Ovary (tissue), 9 donors: ENCODE data around the gene SPHK1. TPM values are rescaled to one million over a fixed set of nuclear protein-coding genes. Genes with fewer than 3 reads are reported as not detected.

Source experiments
- DNase-seq, 5 donors: peaks; one replicate each; pipeline ENCODE4 v3.0.0-alpha.2; 2019 to 2020
- H3K27ac ChIP-seq, 2 donors: fragments of 200-600 bp; one replicate each; pipeline versions ENCODE4 v1.5.1 to v1.8.0; 2019 to 2022
- H3K27me3 ChIP-seq: fragments of 200-600 bp; one replicate; pipeline ENCODE4 v1.8.0; 2022
- H3K36me3 ChIP-seq: fragments of 200-600 bp; sonication (generic); one replicate; pipeline ENCODE4 v1.5.1; 2019
- H3K4me1 ChIP-seq: one replicate; pipeline ENCODE4 v1.8.1; 2013; ENCODE audit warnings: mild to moderate bottlenecking, moderate library complexity; ENCODE audit not compliant: insufficient read depth
- H3K4me3 ChIP-seq: fragments of 200-600 bp; sonication (generic); one replicate; pipeline ENCODE4 v1.5.1; 2017
- H3K9me3 ChIP-seq, 2 donors: fragments of 200-600 bp in 1 of 2; sonication (generic) in 1 of 2; one replicate each; pipeline versions ENCODE4 v1.5.1 to v1.8.1; 2013 to 2019; ENCODE audit warnings: mild to moderate bottlenecking in 1 of 2, moderate library complexity in 1 of 2
- CTCF ChIP-seq, 3 donors: fragments of 450-650 bp in 2 of 3; fragments of 200-600 bp in 1 of 3; IDR thresholded peaks; one replicate each; pipeline versions ENCODE4 v1.5.1 to v1.8.0; 2016 to 2022; ENCODE audit warnings: antibody characterized with exemption in 3 of 3, mild to moderate bottlenecking in 1 of 3
- EP300 ChIP-seq: sonication (generic); formaldehyde crosslinking; IDR thresholded peaks from one replicate; pipeline ENCODE4 v1.6.1; 2017; ENCODE audit warnings: antibody characterized with exemption
- POLR2A ChIP-seq: fragments of 450-650 bp; IDR thresholded peaks from one replicate; pipeline ENCODE4 v1.6.1; 2017; ENCODE audit warnings: antibody characterized with exemption, mild to moderate bottlenecking, moderate library complexity
- WGBS, 3 donors: extraction: QIAGEN DNeasy Blood & Tissue Kit in 1 of 3; methylation state at CpG; one replicate each; pipeline versions ENCODE4 v1.1.5 to v1.1.7; 2013 to 2017; 5-methylcytosine and 5-hydroxymethylcytosine counted together
- intact Hi-C, 4 donors: fragments of 100-400 bp; cut with DNase I; formaldehyde crosslinking; loops; one replicate each; pipeline versions ENCODE4 v1.11.0 to v1.15.1; 2022 to 2023
- polyA plus RNA-seq, 2 donors: library from polyadenylated mRNA; stranded (reverse); fragments of 200-250 nt in 1 of 2; fragments of 350-450 nt in 1 of 2; fragmentation: Illumina TruSeq in 1 of 2; extraction: RNeasy Lipid Tissue Mini Kit (QIAGEN cat#74804) in 1 of 2; gene quantifications; one replicate each; pipeline ENCODE4 v1.2.3, GENCODE V29; 2013 to 2014
- total RNA-seq, 7 donors: library from RNA; depleted of rRNA in 2 of 7; stranded (reverse); fragments of >200 nt in 2 of 7; fragmentation: NEBNext Ultra II Directional in 3 of 7; extraction: Animal tissue kit (Norgen Biotek cat#: 25700) in 3 of 7; gene quantifications; one replicate each; pipeline versions ENCODE4 v1.1.0 to v1.2.4, GENCODE V29; 2016 to 2023
- donor health status: DM: no; HTN: no; CAD: no; lungs with moderate emphysema.
- donor health status: DM: no; HTN: no; CAD: no.
- donor health status: Bipolar disorder and iron deficiency.
- donor health status: DM: yes; HTN: yes; CAD: no.
- donor health status: DM: no; HTN: no; CAD: no.
- donor health status: DM: yes; HTN: yes; CAD: no.

Gene SPHK1
- total and polyA plus RNA-seq, 9 donors = 0.80 to 9.2 (median 3.7) TPM

- TF ChIP-seq CTCF (IDR thresholded peaks at IDR 0.05) = peak in 1 of 3 donors; percentile 45
- no peak for TF ChIP-seq POLR2A
- Histone ChIP-seq H3K36me3 (no peaks in the 10 kb centered on the region), H3K9me3 (no peaks in the 10 kb centered on the region), H3K4me3 (no peak overlapping the region), H3K27ac (no peak overlapping the region), H3K27me3 (no peaks in the 10 kb centered on the region), H3K4me1 (peaks cover 25% of the 10 kb centered on the region)
- DNase-seq = peak; percentile 59 to 74 (median 67)
- intact Hi-C loops = loop anchor here in 2 of 4 donors (5.0 to 10.0 kb wide), 2 partner anchors 47 to 99 kb away; partner anchors contain the start of gene UBE2O (in 1 of the 2)
- 72 to 80% (median 73%) methylated on average over 12 of the region's 12 CpGs for WGBS, 3 donors
Observed at GRCh38 chr17:76408037-76408849, 23.8 kb downstream of the SPHK1 start.

GRCh38 chr17:76410328-76410965 is 26.0 kb downstream of the SPHK1 start:
- intact Hi-C loops = loop anchor here in 1 of 4 donors (5.0 kb wide), 1 partner anchor 37 kb away; no protein-coding TSS in a partner anchor
- Histone ChIP-seq H3K36me3 (no peaks in the 10 kb centered on the region), H3K27ac (no peak overlapping the region), H3K4me1 (peaks cover 19% of the 10 kb centered on the region), H3K9me3 (no peaks in the 10 kb centered on the region), H3K4me3 (no peak overlapping the region), H3K27me3 (no peaks in the 10 kb centered on the region)
- WGBS, 3 donors = 84 to 88% (median 88%) methylated on average over 15 of the region's 15 CpGs
- TF ChIP-seq CTCF (IDR thresholded peaks at IDR 0.05) = no peak
- no peak for TF ChIP-seq POLR2A
- TF ChIP-seq EP300 = no peak
- DNase-seq = peak in 1 of 5 donors; percentile 33

- peaks cover 11% of the 10 kb centered on the region for H3K4me1 ChIP-seq
- WGBS, 3 donors = 91 to 94% (median 92%) methylated on average over 5 of the region's 5 CpGs
- no peak overlapping the region for H3K27ac ChIP-seq
- no peaks in the 10 kb centered on the region for H3K36me3 ChIP-seq
- intact Hi-C loops = loop anchor here in 1 of 4 donors (5.0 kb wide), 1 partner anchor 36 kb away; no protein-coding TSS in a partner anchor
- peak in 1 of 5 donors; percentile 24 for DNase-seq
- H3K4me3 ChIP-seq = no peak overlapping the region
- no peaks in the 10 kb centered on the region for H3K9me3 ChIP-seq
- TF ChIP-seq CTCF (IDR thresholded peaks at IDR 0.05) (no peak), EP300 (no peak), POLR2A (no peak)
- no peaks in the 10 kb centered on the region for H3K27me3 ChIP-seq
Observed at GRCh38 chr17:76411247-76411646, 26.8 kb downstream of the SPHK1 start.

- intact Hi-C loops = loop anchor here in 1 of 4 donors (5.0 kb wide), 1 partner anchor 33 kb away; no protein-coding TSS in a partner anchor
Observed at GRCh38 chr17:76414334-76415295, 30.2 kb downstream of the SPHK1 start.

More at GRCh38 chr17:76414334-76415295, 30.2 kb downstream of the SPHK1 start:
- DNase-seq = peak; percentile 73 to 85 (median 81)
- Histone ChIP-seq H3K9me3 (no peaks in the 10 kb centered on the region), H3K4me3 (no peak overlapping the region), H3K36me3 (no peaks in the 10 kb centered on the region), H3K27ac (no peak overlapping the region), H3K4me1 (peaks cover 15% of the 10 kb centered on the region), H3K27me3 (no peaks in the 10 kb centered on the region)
- TF ChIP-seq CTCF (IDR thresholded peaks at IDR 0.05) = no peak
- no peak for TF ChIP-seq POLR2A
- TF ChIP-seq EP300 = no peak
- 44 to 51% (median 46%) methylated on average over 21 of the region's 21 CpGs for WGBS, 3 donors
